Measurements from ENCODE around the gene BAIAP3.

DNA sequence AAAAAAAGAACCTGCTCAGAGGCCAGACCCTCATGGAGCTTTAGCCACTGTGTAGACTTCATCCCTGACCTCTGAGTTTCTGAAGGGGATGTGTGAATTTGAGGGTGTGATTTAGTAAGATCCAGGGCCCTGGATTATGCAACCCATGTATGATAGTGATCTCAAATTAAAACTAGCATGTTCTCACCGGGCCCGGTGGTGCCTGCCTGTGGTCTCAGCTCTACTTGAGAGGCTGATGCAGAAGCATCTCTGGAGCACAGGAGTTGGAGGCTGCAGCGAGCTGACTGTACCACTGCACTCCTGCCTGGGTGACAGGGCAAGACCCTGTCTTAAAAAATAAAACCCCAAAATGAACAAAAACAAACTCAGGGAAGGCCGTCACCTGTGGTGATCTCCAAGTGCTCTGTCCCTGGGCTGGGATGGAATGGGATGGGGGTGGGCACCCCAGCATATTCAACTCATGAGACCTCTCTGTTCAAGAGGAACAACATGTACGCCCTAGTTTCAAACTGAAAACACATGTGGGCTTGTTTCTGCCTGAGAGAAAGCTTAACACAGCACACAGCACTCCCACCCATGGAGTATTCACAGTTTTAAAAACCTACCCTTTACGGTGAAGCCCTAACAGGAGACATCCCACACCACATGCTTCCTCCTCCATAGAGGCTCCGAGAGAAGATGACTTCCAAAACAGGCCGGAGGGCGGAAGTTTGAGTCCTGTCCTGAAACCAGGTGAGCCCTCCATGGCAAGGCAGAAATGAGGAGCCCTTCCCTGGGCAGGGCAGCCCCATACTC, 48.4 kb downstream of the BAIAP3 start:
- TF ChIP-seq, protein P1, sequence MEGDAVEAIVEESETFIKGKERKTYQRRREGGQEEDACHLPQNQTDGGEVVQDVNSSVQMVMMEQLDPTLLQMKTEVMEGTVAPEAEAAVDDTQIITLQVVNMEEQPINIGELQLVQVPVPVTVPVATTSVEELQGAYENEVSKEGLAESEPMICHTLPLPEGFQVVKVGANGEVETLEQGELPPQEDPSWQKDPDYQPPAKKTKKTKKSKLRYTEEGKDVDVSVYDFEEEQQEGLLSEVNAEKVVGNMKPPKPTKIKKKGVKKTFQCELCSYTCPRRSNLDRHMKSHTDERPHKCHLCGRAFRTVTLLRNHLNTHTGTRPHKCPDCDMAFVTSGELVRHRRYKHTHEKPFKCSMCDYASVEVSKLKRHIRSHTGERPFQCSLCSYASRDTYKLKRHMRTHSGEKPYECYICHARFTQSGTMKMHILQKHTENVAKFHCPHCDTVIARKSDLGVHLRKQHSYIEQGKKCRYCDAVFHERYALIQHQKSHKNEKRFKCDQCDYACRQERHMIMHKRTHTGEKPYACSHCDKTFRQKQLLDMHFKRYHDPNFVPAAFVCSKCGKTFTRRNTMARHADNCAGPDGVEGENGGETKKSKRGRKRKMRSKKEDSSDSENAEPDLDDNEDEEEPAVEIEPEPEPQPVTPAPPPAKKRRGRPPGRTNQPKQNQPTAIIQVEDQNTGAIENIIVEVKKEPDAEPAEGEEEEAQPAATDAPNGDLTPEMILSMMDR (conservative IDR thresholded peaks at IDR 0.05; ENCODE audit: low read depth in 2 of 2) = no peak
- TF ChIP-seq POLR2AphosphoS5 (IDR thresholded peaks at IDR 0.05; ENCODE audit: low read depth) (no peak), CREB1 (CRISPR knock-in tag; IDR thresholded peaks at IDR 0.05; ENCODE audit: low read depth) (no peak), EZH2 (IDR thresholded peaks at IDR 0.05; ENCODE audit: low read depth, unreplicated experiment) (no peak), EZH2phosphoT487 (IDR thresholded peaks at IDR 0.05; ENCODE audit: unreplicated experiment) (no peak), STAT1 (IDR thresholded peaks at IDR 0.05; ENCODE audit: unreplicated experiment) (no peak), JUNB (IDR thresholded peaks at IDR 0.05; ENCODE audit: unreplicated experiment) (no peak), ZNF114 (CRISPR knock-in tag; IDR thresholded peaks at IDR 0.05) (no peak), ZNF462 (CRISPR knock-in tag; IDR thresholded peaks at IDR 0.05) (no peak)
- TF ChIP-seq, protein P2, sequence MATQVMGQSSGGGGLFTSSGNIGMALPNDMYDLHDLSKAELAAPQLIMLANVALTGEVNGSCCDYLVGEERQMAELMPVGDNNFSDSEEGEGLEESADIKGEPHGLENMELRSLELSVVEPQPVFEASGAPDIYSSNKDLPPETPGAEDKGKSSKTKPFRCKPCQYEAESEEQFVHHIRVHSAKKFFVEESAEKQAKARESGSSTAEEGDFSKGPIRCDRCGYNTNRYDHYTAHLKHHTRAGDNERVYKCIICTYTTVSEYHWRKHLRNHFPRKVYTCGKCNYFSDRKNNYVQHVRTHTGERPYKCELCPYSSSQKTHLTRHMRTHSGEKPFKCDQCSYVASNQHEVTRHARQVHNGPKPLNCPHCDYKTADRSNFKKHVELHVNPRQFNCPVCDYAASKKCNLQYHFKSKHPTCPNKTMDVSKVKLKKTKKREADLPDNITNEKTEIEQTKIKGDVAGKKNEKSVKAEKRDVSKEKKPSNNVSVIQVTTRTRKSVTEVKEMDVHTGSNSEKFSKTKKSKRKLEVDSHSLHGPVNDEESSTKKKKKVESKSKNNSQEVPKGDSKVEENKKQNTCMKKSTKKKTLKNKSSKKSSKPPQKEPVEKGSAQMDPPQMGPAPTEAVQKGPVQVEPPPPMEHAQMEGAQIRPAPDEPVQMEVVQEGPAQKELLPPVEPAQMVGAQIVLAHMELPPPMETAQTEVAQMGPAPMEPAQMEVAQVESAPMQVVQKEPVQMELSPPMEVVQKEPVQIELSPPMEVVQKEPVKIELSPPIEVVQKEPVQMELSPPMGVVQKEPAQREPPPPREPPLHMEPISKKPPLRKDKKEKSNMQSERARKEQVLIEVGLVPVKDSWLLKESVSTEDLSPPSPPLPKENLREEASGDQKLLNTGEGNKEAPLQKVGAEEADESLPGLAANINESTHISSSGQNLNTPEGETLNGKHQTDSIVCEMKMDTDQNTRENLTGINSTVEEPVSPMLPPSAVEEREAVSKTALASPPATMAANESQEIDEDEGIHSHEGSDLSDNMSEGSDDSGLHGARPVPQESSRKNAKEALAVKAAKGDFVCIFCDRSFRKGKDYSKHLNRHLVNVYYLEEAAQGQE (IDR thresholded peaks at IDR 0.05; ENCODE audit: unreplicated experiment) = no peak

Measured in GM23338 (cell line).